Pancreas (tissue), 10 donors: ENCODE results near the gene MTMR4. TPM values are rescaled to one million over a fixed set of nuclear protein-coding genes. Genes with fewer than 3 reads are reported as not detected.

Experiments used
- ATAC-seq, 4 donors: fragments of 200-7000 bp; cut with Tn5 transposase; one replicate each; pipeline versions ENCODE4 v1.8.0 to v1.9.1; 2020; ENCODE audit warnings: mild to moderate bottlenecking in 4 of 4, moderate library complexity in 4 of 4
- DNase-seq, 6 donors: peaks; one replicate each; pipeline ENCODE4 v3.0.0-alpha.2; 2020
- FAIRE-seq: peaks from 2 replicates; lab custom pipeline; 2012; peaks lifted over from hg19 to GRCh38; lab: Jason Lieb, UNC
- H3K27ac ChIP-seq, 4 donors: fragments of 200-600 bp; sonication (generic); 1 replicate in 3 of 4; 2 replicates in 1 of 4; pipeline versions ENCODE4 v1.5.0 to v1.8.0; 2020
- H3K27me3 ChIP-seq, 4 donors: fragments of 200-600 bp; one replicate each; pipeline ENCODE4 v1.8.0; 2021
- H3K36me3 ChIP-seq, 3 donors: fragments of 200-600 bp; sonication (generic) in 1 of 3; one replicate each; pipeline versions ENCODE4 v1.5.0 to v1.8.0; 2020 to 2021
- H3K4me1 ChIP-seq, 3 donors: fragments of 200-600 bp; one replicate each; pipeline ENCODE4 v1.8.0; 2021
- H3K4me3 ChIP-seq, 4 donors: fragments of 200-600 bp; sonication (generic) in 2 of 4; one replicate each; pipeline versions ENCODE4 v1.5.0 to v1.8.0; 2020 to 2021
- H3K9me3 ChIP-seq, 4 donors: fragments of 200-600 bp; one replicate each; pipeline ENCODE4 v1.8.0; 2021
- CTCF ChIP-seq, 4 donors: fragments of 200-600 bp; sonication (generic) in 3 of 4; IDR thresholded peaks; one replicate each; pipeline versions ENCODE4 v1.5.0 to v1.8.0; 2021; ENCODE audit warnings: antibody characterized with exemption in 4 of 4
- WGBS, 2 donors: extraction: QIAGEN DNeasy Blood & Tissue Kit; methylation state at CpG; one replicate each; pipeline ENCODE4 v1.1.7; 2013; 5-methylcytosine and 5-hydroxymethylcytosine counted together
- intact Hi-C, 3 donors: fragments of 100-400 bp; cut with DNase I; formaldehyde crosslinking; loops; one replicate each; pipeline versions ENCODE4 v1.11.1 to v1.14.2; 2022
- polyA plus RNA-seq, 2 donors: library from polyadenylated mRNA; stranded (reverse); fragments of 200-250 nt; gene quantifications; one replicate each; pipeline ENCODE4 v1.2.3, GENCODE V29; 2013
- total RNA-seq, 6 donors: library from RNA; stranded (reverse); fragmentation: NEBNext Ultra II Directional in 4 of 6; extraction: Animal tissue kit (Norgen Biotek cat#: 25700) in 4 of 6; gene quantifications; one replicate each; pipeline versions ENCODE4 v1.2.1 to v1.2.4, GENCODE V29; 2021 to 2023
- donor health status: healthy with polysubstance abuse.
- donor health status: DM: no; HTN: no; CAD: no; lungs with moderate emphysema.
- donor health status: DM: no; HTN: no; CAD: no.
- donor health status: control.
- donor health status: control.
- donor health status: Bipolar disorder and iron deficiency.
- donor health status: DM: yes; HTN: yes; CAD: no.
- donor health status: DM: no; HTN: no; CAD: no.
- donor health status: DM: no; HTN: no; CAD: no.
- donor health status: DM: yes; HTN: yes; CAD: no.

MTMR4 gene
- total and polyA plus RNA-seq, 8 donors: 8.1 to 19.9 (median 14.5) TPM

GRCh38 chr17:58480090-58480489 lies 34.3 kb downstream of the MTMR4 start:
- Histone ChIP-seq H3K36me3 (no peaks in the 10 kb centered on the region), H3K9me3 (no peaks in the 10 kb centered on the region), H3K4me1 (no peaks in the 10 kb centered on the region), H3K4me3 (no peak overlapping the region), H3K27ac (no peak overlapping the region), H3K27me3 (no peaks in the 10 kb centered on the region)
- FAIRE-seq: no peak
- DNase-seq: no peak
- intact Hi-C loops: no loop called here
- TF ChIP-seq CTCF (IDR thresholded peaks at IDR 0.05): no peak
- 71 to 82% methylated on average over 6 of the region's 6 CpGs for WGBS, 2 donors
- no peak for ATAC-seq

- no peak for ATAC-seq
- Histone ChIP-seq H3K27me3 (no peaks in the 10 kb centered on the region), H3K4me1 (no peaks in the 10 kb centered on the region), H3K9me3 (no peaks in the 10 kb centered on the region), H3K27ac (no peak overlapping the region), H3K36me3 (no peaks in the 10 kb centered on the region), H3K4me3 (no peak overlapping the region)
- no peak for FAIRE-seq
- WGBS, 2 donors: 74 to 77% methylated on average over 18 of the region's 18 CpGs
- intact Hi-C loops: no loop called here
- no peak for TF ChIP-seq CTCF (IDR thresholded peaks at IDR 0.05)
- no peak for DNase-seq
Observed at GRCh38 chr17:58476812-58477211, 37.6 kb downstream of the MTMR4 start.

GRCh38 chr17:58475985-58476384 lies 38.5 kb downstream of the MTMR4 start:
- H3K36me3 ChIP-seq: no peaks in the 10 kb centered on the region
- FAIRE-seq: no peak
- no peaks in the 10 kb centered on the region for H3K27me3 ChIP-seq
- no peak overlapping the region for H3K4me3 ChIP-seq
- no peaks in the 10 kb centered on the region for H3K4me1 ChIP-seq
- TF ChIP-seq CTCF (IDR thresholded peaks at IDR 0.05): no peak
- intact Hi-C loops: no loop called here
- no peaks in the 10 kb centered on the region for H3K9me3 ChIP-seq
- no peak for DNase-seq
- H3K27ac ChIP-seq: no peak overlapping the region
- no peak for ATAC-seq

GRCh38 chr17:58470356-58470755 lies 44.1 kb downstream of the MTMR4 start:
- FAIRE-seq (no peak), ATAC-seq (no peak)
- intact Hi-C loops: no loop called here

GRCh38 chr17:58468944-58469343 lies 45.5 kb downstream of the MTMR4 start:
- Histone ChIP-seq H3K27me3 (no peaks in the 10 kb centered on the region), H3K4me3 (no peak overlapping the region), H3K4me1 (no peaks in the 10 kb centered on the region), H3K27ac (no peak overlapping the region), H3K9me3 (no peaks in the 10 kb centered on the region), H3K36me3 (no peaks in the 10 kb centered on the region)
- intact Hi-C loops: no loop called here
- DNase-seq: no peak
- WGBS, 2 donors: 47 to 65% methylated on average over 3 of the region's 3 CpGs
- no peak for FAIRE-seq
- no peak for TF ChIP-seq CTCF (IDR thresholded peaks at IDR 0.05)
- no peak for ATAC-seq

More at GRCh38 chr17:58470356-58470755, 44.1 kb downstream of the MTMR4 start:
- no peak for TF ChIP-seq CTCF (IDR thresholded peaks at IDR 0.05)
- Histone ChIP-seq H3K27ac (no peak overlapping the region), H3K4me1 (no peaks in the 10 kb centered on the region), H3K4me3 (no peak overlapping the region), H3K27me3 (no peaks in the 10 kb centered on the region), H3K9me3 (no peaks in the 10 kb centered on the region), H3K36me3 (no peaks in the 10 kb centered on the region)
- whole genome bisulfite sequencing, 2 donors: 88 to 92% methylated on average over 6 of the region's 6 CpGs
- no peak for DNase-seq
